Placental epithelial cell (primary cell): Measurements from ENCODE around the gene TIMP1. TPM values are rescaled to one million over a fixed set of nuclear protein-coding genes. Genes with fewer than 3 reads are reported as not detected.

Source experiments
- small RNA-seq: library from RNA; depleted of rRNA; stranded (forward); fragments of <200 nt; gene quantifications from one replicate; pipeline ENCODE3, GENCODE V24; 2012
- total RNA-seq: library from RNA; depleted of rRNA; stranded (reverse); fragments of >200 nt; gene quantifications from 2 replicates; pipeline ENCODE4 v1.2.3, GENCODE V29; 2012

TIMP1 gene
- 62.6 and 76.9 TPM in 2 replicates for total RNA-seq

DNA sequence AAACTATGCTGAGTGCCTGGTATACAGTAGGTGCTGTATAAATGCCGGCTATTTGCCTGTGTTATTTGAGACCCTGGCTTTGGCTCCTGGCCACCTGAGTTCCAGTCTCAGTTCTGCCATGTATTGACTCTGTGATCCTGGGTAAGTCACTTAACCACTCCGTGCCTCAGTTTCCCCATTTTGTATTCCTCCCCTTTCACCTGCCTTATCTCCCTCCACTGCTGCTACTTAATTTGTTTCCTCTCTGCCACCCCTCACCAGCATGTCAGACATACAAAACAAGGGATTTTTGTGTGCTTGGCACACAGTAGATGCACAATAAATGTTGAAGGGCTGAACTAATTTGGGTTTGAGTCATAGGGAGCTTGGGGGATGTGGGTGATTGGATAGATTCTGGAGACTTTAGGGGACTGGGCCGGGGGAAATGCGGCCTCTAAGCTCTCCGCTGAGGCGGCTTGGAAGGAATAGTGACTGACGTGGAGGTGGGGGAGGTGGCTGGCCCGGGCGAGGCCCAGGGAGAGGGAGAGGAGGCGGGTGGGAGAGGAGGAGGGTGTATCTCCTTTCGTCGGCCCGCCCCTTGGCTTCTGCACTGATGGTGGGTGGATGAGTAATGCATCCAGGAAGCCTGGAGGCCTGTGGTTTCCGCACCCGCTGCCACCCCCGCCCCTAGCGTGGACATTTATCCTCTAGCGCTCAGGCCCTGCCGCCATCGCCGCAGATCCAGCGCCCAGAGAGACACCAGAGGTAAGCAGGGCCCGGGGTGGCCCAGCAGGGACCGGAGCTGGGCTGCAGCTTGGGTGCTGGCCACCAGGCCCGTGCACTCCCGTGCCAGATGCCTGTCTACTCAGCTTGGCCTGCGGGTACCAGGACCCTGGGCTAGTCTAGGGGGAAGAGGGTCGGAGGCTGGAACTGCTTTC lies at the start of gene TIMP1:
TSS of gene TIMP1 (plus strand) at position 706 of the 917 bp plus-strand sequence. CDS start 980 bp downstream, outside the sequence.

DNA sequence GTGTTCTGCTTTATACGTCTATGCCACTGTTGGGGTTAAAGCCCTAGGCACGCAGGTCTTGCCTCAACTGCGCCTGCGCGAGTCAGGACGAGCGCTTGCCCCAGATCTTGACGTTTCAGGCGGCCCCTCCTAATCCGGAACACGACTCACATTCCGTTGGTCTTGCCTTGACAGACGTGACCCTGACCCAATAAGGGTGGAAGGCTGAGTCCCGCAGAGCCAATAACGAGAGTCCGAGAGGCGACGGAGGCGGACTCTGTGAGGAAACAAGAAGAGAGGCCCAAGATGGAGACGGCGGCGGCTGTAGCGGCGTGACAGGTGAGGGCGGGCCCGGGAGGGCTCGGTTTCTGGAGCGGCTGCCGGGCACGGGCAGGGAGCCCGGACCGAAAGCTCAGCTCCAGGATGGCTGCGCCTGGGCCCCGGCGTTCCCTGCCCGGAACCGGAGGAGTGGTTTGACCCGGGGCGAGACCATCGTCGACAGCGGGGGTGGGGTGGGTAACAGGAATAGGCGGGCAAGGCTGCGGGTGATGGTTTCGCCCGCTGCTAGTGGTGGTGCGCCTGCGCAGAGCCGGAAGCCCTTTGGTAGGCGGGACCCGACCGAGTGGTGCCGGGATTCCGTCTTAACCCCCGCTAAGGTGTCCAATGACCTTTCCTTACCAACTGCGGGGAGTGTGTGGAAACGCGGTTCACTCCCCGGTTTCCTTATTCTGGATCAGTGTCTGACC lies 21.1 kb upstream of the TIMP1 start, which contains the start of gene ARAF:
TSS of gene ARAF (plus strand) at position 272 of the 725 bp plus-strand sequence. CDS start 1,763 bp downstream, outside the sequence.

DNA sequence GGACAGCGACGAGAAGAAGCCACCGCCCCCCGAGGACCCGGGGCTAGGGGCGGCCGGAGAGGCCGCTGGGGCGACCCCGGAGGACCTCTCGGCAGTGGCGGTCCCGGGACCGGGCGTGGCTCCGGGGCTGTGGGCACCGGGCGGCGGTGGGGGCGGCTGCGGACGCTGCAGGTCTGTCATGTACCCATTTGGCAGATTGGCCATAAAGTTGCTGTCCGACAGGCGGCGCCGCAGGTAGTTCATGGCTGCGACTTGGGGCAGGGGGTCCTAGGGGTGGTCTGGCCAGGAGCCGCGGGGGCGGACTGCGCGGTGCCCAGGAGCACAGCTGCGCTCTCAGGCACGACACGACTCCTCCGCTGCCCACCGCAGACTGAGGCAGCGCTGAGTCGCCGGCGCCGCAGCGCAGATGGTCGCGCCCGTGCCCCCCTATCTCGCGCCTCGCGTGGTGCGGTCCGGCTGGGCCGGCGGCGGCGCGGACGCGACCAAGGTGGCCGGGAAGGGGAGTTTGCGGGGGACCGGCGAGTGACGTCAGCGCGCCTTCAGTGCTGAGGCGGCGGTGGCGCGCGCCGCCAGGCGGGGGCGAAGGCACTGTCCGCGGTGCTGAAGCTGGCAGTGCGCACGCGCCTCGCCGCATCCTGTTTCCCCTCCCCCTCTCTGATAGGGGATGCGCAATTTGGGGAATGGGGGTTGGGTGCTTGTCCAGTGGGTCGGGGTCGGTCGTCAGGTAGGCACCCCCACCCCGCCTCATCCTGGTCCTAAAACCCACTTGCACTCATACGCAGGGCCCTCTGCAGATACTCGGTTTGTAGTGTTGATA lies 37.5 kb downstream of the TIMP1 start, which contains the start of gene SYN1:
TSS of gene SYN1 (minus strand) at position 372 of the 817 bp plus-strand sequence. CDS start at position 243, 129 bp downstream.

DNA sequence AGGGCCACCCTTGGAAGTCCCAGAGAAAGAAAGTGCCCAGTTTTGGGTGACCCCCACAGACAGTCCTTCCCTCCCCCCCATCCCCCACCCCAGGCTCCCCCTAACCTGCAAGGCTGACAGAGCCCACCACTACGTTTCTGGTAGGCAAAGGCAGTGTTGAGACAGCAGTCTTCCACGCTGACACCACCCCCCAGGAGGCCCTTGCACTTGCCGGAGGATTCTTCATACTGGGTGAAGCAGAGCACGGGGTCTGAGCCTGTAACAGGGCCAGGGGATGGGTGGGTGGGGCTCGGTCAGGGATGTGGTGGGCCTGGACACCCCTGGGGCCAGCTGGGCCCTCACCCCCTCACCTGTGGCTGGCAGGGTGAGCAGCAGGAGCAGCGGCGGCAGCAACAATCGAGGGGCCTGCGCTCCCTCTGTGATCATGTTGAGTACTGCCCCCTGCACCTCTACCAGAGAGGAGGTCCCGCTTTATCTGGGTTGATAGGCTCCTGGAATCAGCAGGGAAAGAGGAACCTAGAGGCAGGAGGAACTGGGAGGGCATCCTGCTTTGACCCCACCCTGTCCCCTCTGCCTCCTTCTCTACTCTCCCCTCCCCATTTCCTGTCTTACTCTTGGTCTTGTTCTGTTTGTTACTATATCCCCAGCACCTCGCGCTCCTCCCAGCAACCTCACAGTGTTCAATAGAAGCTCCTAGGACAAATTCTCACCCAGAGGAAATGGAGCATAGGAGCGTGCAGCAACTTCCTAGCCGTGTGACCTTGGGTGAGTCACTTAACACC lies 47.4 kb downstream of the TIMP1 start, which contains the start of gene CFP:
TSS of gene CFP (minus strand) at position 512 of the 782 bp plus-strand sequence. CDS start at position 426, 86 bp downstream.

Small RNA genes lying within 50 kb of the gene (small RNA-seq; reads per million reads assigned to genes)
- not detected for gene MIR4769

Other genes starting within 250 kb of the TIMP1 start
- 0.11 and 0.39 TPM in 2 replicates for gene ZNF157, start 211.9 kb upstream of the TIMP1 start, total RNA-seq
- 7.5 and 9.0 TPM in 2 replicates for gene ZNF41, start 99.2 kb upstream of the TIMP1 start, total RNA-seq
- gene ARAF, start 21.2 kb upstream of the TIMP1 start, total RNA-seq, result 16.5 and 35.2 TPM in 2 replicates
- gene SYN1, start 37.4 kb downstream of the TIMP1 start, total RNA-seq, result not detected in 2 replicates
- gene CFP, start 47.5 kb downstream of the TIMP1 start, total RNA-seq, result under 0.01 TPM in 1 of 2 replicates, not detected in the other
- gene ELK1, start 68.1 kb downstream of the TIMP1 start, total RNA-seq, result 9.8 and 15.0 TPM in 2 replicates
- gene UXT, start 76.7 kb downstream of the TIMP1 start, total RNA-seq, result 86.6 and 111 TPM in 2 replicates